Hepatic stellate cell (primary cell): ENCODE data around the gene CHIT1.

Experiments
- DNase-seq: peaks from one replicate; pipeline ENCODE4 v3.0.0; 2011; ENCODE audit warnings: low spot score

Gene CHIT1

GRCh38 chr1:203175237-203175826 lies 54.1 kb downstream of the CHIT1 start, which contains the start of gene MYBPH:
MYBPH (minus strand) TSS chr1:203175826; CDS start chr1:203175755, 71 bp downstream.
- no peak for DNase-seq

- no peak for DNase-seq
These were observed 55.0 kb downstream of the CHIT1 start for GRCh38 chr1:203174324-203174985.

- no peak for DNase-seq
These were observed 55.9 kb downstream of the CHIT1 start for GRCh38 chr1:203173566-203173965.

GRCh38 chr1:203173011-203173555 lies 56.4 kb downstream of the CHIT1 start:
- DNase-seq: no peak

- DNase-seq: peak; percentile 80
These were observed 57.1 kb downstream of the CHIT1 start for GRCh38 chr1:203172184-203173010.

- no peak for DNase-seq
These were observed 57.9 kb downstream of the CHIT1 start for GRCh38 chr1:203171341-203172183.

GRCh38 chr1:203170625-203171330 lies 58.7 kb downstream of the CHIT1 start:
- no peak for DNase-seq

- no peak for DNase-seq
These were observed 59.5 kb downstream of the CHIT1 start for GRCh38 chr1:203169770-203170520.

GRCh38 chr1:203168991-203169390 lies 60.5 kb downstream of the CHIT1 start:
- no peak for DNase-seq

- DNase-seq: no peak
These were observed 61.2 kb downstream of the CHIT1 start for GRCh38 chr1:203168256-203168786.

GRCh38 chr1:203167913-203168200 lies 61.6 kb downstream of the CHIT1 start:
- DNase-seq: no peak

- DNase-seq: no peak
These were observed 62.2 kb downstream of the CHIT1 start for GRCh38 chr1:203167026-203167912.

GRCh38 chr1:203166192-203166940 lies 63.1 kb downstream of the CHIT1 start:
- DNase-seq: no peak
